ENCODE data around the gene OR11A1.

Gene OR11A1

DNA sequence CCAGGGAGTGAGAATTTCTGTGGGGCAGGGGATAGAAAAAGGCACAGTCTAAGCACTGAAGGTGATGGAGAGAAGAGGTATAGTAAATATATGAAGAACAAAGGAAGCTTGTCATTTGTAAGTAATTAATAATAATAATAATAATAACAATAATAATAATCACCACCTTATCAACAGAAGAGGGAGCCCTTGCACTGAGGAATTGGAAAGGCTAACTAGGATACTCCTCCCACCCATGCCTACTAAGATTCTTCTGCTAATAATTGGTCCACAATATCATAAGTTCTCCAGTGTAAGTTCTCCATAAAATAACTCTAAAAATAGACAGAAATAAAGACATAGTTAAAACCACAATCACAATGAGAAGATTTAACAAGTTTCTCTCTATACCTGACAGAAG, 80.9 kb downstream of the OR11A1 start:
- TF ChIP-seq, protein P1, sequence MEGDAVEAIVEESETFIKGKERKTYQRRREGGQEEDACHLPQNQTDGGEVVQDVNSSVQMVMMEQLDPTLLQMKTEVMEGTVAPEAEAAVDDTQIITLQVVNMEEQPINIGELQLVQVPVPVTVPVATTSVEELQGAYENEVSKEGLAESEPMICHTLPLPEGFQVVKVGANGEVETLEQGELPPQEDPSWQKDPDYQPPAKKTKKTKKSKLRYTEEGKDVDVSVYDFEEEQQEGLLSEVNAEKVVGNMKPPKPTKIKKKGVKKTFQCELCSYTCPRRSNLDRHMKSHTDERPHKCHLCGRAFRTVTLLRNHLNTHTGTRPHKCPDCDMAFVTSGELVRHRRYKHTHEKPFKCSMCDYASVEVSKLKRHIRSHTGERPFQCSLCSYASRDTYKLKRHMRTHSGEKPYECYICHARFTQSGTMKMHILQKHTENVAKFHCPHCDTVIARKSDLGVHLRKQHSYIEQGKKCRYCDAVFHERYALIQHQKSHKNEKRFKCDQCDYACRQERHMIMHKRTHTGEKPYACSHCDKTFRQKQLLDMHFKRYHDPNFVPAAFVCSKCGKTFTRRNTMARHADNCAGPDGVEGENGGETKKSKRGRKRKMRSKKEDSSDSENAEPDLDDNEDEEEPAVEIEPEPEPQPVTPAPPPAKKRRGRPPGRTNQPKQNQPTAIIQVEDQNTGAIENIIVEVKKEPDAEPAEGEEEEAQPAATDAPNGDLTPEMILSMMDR (IDR thresholded peaks at IDR 0.05; ENCODE audit: borderline replicate concordance, control extremely low read depth, extremely low read depth, insufficient read depth, missing control alignments): no peak
- peak; percentile 33 for DNase-seq (ENCODE audit: low spot score)
- in situ Hi-C loops (cut with MboI; ENCODE audit: low sequenced_read_pairs, unreplicated experiment): no loop called here

All from GM13976 (cell line).